Astrocyte (in vitro differentiated cells and primary cell): ENCODE results near the gene MAP6.

Source experiments
- EZH2 ChIP-seq: IDR thresholded peaks from 2 replicates; pipeline ENCODE4 v1.6.1; 2012; ENCODE audit warnings: mild to moderate bottlenecking, low read length, inconsistent platforms; ENCODE audit not compliant: insufficient read depth
- TF ChIP-seq, protein P1 (sequence below): IDR thresholded peaks from 2 replicates; pipeline ENCODE4 v1.5.1; 2011; ENCODE audit warnings: low read depth, mild to moderate bottlenecking, inconsistent platforms, low read length, moderate library complexity; ENCODE audit not compliant: insufficient read depth

- TF ChIP-seq, protein P1, sequence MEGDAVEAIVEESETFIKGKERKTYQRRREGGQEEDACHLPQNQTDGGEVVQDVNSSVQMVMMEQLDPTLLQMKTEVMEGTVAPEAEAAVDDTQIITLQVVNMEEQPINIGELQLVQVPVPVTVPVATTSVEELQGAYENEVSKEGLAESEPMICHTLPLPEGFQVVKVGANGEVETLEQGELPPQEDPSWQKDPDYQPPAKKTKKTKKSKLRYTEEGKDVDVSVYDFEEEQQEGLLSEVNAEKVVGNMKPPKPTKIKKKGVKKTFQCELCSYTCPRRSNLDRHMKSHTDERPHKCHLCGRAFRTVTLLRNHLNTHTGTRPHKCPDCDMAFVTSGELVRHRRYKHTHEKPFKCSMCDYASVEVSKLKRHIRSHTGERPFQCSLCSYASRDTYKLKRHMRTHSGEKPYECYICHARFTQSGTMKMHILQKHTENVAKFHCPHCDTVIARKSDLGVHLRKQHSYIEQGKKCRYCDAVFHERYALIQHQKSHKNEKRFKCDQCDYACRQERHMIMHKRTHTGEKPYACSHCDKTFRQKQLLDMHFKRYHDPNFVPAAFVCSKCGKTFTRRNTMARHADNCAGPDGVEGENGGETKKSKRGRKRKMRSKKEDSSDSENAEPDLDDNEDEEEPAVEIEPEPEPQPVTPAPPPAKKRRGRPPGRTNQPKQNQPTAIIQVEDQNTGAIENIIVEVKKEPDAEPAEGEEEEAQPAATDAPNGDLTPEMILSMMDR: no peak
- no peak for TF ChIP-seq EZH2
Measured at GRCh38 chr11:75632962-75633361, 35.9 kb downstream of the MAP6 start.
